Central memory CD4-positive, alpha-beta T cell (primary cell): ENCODE data around the gene FMO5.
"Not testable (repeated sequence)": the region's sequence is repeated elsewhere in the genome, so short reads cannot be mapped to it uniquely, and the experiment has no call there.

ENCODE experiments used
- DNase-seq: peaks from one replicate; pipeline ENCODE4 v3.0.0; 2022
- total RNA-seq, 3 experiments: gene quantifications; one replicate each; lab custom pipeline; 2026; lab: John Stamatoyannopoulos, UW

FMO5 gene, protein sequence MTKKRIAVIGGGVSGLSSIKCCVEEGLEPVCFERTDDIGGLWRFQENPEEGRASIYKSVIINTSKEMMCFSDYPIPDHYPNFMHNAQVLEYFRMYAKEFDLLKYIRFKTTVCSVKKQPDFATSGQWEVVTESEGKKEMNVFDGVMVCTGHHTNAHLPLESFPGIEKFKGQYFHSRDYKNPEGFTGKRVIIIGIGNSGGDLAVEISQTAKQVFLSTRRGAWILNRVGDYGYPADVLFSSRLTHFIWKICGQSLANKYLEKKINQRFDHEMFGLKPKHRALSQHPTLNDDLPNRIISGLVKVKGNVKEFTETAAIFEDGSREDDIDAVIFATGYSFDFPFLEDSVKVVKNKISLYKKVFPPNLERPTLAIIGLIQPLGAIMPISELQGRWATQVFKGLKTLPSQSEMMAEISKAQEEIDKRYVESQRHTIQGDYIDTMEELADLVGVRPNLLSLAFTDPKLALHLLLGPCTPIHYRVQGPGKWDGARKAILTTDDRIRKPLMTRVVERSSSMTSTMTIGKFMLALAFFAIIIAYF
- 0.07 to 2.0 (median 0.58) reads per million in 3 experiments for total RNA-seq

DNA sequence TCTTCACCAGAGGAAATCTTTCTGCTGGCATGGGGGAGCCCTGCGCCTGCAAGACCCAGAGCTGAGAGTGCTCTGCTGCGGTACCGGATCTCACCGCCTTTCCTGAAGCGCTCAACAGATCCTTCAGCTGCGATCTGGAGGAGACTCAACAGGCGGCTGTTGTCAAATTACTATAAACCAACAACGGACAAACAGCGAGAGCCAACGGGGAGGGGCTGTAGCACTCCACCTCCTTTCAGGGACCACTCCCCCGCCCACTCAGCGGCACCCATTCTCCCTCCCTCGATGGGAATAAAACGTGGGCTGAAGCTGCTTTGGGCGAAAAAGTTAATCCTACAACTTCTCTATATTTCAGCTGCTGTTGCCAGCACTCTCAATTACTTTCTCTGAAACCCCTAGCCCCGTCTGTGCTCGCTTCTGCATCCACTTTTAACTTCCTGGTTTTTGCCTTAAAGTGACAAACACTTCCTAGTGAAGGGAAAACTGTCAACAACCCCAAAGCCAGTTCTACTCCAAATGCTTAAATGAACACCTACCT lies at the start of gene FMO5:
Gene FMO5, minus strand, starts transcription at position 147 of the 538 bp plus-strand sequence. CDS start 310 bp downstream, outside the sequence.
- DNase-seq: peak; percentile 38

DNA sequence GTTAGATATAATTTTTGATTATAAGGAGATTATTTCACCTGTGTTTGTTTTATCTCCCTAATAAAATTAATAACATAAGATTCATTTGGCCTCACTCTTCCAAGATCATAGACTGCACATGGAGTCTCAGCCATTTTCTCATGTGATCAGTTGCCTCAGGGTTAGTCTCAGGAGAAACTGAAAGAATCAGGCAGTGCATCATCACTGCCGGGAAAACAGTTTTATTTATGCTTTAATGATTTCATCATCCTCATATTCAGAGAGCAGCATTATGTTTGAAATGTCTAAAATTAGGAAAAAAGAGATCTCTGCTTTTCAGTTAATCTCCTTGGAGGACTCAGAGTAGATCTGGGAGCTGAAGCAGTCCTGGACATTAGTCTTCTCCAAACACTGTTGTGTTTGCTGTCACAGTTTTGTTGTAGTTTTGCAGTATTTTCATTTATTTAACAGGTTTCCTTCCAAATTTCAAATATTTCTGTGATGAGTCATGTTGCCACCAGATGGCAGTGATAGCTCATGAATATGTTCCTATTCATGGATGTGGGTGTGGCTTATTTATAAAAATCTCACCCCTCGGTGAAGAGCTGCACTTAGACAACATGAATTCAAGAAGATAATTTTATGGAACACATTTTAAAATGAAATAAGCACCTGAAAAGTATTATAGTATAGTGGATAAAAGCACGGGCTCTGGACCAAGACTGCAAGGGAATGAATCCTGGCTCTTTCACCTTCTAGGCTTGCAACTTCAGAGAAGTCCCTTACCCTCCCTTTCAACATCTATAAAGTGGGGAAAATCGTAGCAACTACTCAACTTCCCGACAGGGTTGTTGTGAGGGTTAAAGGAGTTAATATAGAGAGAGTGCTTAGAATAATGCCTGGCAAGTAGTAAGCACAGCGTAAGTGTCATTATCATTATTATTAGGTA lies 48.5 kb upstream of the FMO5 start:
- DNase-seq: peak; percentile 38

DNA sequence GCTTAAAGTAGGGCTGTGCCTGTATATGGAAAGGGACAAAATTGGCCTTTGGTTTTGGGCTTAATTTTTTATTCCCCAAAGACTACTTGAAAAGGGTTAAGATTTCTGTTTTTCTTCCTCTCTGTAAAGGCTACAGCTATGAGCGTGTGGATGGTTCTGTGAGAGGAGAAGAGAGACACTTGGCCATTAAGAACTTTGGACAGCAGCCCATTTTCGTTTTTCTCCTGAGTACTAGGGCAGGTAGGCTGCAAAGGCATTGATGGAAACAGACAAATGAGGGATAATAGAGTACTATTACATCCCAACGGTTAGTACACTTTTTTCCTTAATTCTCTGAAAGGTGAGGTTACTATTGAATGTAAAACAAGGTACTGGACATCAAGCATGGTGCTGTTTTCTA lies 46.9 kb upstream of the FMO5 start:
- no peak for DNase-seq

DNA sequence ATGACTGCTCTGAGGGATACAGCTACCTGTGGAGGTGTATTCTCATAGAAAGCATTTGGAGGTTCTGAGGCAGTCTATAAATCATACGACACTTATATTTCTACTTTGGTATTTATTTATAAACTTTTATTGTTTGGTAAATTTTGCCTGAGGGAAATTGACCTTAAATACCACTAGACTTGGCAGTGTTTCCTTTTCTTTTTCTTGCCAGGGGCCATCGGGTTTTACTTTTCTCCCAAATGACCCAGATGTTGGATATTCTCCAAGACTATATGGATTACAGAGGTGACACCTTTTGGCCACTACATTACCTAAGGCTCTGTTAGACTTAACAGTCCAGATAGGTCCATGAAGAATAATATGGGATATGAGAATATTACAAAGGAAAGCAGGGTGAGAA lies 45.6 kb upstream of the FMO5 start:
- no peak for DNase-seq

DNA sequence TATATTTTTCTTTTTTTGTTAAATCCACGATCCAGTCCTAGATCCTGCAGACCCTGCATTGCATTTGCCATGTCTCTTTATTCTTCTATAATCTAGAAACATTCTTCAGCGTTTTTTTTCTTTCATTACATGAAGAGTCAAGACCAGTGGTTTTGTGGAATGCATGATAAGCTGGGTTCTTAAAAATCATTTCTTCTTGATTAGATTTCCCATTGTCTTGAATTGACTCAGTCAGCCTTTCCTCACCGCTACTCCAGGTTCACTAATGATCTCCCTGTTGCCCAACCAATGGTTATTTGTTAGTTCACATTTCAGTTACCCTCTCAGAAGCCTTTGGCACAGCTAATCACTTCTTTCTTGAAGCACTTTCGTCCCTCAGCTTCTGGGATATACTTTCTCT lies 42.6 kb upstream of the FMO5 start:
- no peak for DNase-seq

DNA sequence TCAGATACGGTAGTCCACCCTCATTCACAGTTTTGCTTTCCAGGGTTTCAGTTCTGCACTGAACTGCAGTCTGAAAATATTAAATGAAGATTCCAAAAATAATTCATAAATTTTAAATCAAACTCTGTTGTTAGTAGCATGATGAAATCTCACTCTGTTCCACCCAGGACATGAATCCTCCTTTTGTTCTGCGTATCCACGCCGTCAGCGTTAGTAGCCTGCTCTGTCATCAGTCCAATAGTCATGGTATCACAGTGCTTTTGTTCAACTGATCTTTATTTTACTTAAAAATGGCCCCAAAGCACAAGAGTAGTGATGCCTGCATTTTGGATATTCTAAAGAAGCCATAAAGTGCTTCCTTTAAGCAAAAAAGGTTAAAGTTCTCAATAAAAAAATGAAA lies 41.2 kb upstream of the FMO5 start:
- no peak for DNase-seq

DNA sequence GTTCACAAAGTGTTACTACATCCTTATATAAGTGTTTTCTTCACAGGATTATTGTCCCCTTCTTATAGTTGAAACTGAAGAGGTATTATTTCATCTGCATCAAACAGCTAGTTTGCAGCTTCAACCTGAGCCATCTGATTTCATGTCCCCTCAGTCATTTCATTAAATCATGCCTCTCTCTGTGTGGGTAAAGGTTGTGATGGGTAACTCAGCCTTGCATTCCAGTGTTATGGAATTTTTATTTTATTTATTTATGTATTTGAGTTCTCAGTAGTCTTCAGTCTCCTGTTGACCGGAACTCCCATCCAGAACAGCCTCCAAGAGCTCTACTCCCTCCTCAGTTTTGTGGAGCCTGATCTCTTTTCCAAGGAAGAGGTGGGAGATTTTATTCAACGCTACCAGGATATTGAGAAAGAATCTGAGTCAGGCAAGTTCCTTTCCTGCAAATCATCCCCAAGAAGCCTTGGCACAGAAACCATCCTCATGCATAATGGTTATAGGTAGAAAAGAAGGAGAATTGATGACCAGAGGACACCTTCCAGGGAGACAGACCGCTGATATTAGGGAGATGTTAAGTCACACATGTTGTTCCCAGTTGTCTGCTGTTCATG lies 39.1 kb upstream of the FMO5 start:
- no peak for DNase-seq

DNA sequence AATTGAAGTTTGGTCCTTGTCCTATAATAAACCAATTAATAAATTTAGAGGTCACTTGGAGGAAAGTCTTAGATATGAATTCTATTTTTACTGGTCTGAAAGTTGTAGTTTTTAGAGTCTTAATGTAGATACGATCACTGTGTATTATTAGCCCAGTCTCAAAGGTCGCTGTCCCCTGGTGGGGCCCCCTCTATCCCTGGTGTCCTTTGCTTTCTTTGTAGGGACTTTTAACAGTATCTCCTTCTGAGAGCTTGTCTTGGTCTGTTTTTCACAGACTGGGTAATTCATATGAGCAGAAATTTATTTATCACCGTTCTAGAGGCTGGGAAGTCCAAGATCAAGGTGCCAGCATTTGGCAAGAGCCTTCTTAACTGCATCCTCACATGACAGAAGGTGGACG lies 35.8 kb upstream of the FMO5 start:
- DNase-seq: no peak

DNA sequence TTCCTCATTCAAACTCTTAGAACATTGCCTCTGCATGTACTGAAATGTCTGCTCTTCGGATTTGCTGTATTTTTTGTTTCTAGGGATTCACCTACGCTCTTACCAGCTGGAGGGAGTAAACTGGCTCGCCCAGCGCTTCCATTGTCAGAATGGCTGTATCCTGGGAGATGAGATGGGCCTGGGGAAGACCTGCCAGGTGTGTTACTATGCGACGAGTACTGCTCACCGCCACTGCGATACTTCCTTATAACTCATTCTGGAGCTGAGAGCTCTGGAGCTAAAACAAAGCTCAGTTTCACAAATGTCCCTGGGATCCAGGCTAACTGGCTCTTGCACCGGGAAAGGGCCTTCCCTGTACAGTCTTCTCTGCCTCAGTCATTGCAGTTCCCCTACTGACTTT lies 27.4 kb upstream of the FMO5 start:
- DNase-seq: no peak

DNA sequence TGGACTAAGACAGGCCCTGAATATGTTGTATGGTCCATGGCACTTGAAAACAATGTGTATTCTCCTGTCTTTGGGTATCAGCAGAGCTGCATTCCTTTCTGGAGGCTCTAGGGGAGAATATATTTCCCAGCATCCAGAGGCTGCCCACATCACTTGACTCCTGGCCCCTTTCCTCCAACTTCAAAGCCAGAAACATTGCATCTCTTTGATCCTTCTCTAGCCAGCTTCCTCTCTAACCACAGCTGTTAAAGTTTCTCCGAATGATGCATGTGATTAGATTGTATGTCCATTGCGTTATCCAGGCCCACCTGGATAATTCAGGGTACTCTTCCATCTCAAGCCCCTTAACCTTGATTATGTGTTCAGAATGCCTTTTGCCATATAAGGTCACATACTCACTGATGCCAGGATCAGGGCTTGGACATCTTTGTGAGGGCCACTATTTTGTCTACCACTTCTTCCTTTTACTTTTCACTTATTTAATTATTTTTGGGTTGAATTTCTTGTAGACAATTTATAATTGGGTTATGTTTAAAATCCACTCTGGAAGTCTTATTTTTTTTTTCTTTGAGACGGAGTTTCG lies 22.6 kb upstream of the FMO5 start:
- no peak for DNase-seq

DNA sequence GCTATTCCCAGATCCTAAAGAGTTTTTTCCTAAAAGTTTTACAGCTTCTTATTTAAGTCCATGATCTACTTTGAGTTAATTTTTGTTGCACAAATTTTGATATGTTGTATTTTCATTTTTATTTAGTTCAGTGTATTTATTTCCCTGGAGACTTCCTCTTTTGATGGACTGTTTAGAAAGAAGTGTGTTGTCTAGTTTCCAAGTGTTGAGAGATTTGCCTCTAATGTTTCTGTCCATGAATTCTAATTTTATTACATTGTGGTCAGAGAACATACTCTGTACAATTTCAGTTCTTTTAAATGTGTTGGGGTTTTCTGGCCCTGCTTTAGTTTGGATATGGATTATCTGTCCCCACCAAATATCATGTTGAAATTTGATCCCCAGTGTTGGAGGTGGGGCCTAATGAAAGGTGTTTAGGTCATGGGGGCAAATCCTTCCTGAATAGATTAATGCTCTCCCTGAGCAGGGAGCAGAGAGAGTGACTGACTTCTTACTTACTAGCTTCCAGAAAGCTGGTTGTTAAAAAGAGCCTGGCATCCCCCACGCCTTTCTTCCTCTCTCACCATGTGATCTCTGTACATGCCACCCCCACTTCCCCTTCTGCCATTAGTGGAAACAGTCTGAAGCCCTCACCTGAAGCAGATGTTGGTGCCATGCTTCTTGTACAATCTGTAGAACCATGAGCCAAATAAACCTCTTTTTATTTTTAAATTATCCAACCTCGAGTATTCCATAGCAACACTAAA lies 21.9 kb upstream of the FMO5 start:
- no peak for DNase-seq

DNA sequence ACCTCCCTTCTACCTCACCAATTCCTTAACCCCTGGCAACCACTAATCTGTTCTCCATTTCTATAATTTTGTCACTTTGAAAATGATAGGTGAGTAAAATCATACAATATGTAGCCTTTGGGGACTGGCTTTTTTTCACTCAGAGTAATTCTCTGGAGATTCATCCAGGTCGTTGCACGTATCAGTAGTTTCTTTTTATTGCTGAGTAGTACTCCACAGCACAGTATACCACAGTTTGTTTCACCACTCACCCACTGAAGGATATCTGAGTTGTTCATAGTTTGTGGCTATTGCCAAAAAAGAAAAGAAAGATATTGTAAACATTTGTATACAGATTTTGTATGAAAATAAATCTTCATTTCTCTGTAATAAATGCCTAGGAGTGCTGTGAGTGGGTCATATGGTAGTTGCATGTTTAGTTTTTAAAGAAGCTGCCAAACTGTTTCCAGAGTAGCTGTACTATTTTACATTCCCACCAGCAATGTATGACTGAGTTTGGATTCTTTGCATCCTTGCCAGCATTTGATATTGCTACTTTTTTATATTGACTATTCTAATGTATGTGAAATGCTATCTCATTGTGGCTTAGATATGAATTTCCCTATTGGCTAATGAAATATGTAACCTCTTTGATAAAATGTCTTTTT lies 21.0 kb upstream of the FMO5 start:
- no peak for DNase-seq

DNA sequence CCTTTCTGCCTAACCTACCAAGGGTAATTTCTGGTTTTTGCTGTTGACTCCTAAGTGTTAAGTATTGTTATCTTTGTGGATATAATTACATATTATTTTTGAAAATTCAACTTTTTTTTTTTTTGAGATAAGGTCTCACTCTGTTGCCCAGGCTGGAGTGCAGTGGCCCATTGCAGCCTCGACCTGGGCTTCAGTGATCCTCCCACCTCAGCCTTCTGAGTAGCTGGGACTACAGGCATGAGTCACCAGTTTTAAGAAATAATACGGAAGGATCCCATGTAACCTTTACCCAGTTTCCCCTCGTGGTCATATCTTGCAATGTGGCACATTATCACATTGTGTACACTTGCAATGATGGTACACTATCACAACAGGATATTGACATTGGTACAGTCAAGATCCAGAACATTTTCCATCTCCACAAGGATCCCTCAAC lies 20.5 kb upstream of the FMO5 start:
- no peak for DNase-seq

DNA sequence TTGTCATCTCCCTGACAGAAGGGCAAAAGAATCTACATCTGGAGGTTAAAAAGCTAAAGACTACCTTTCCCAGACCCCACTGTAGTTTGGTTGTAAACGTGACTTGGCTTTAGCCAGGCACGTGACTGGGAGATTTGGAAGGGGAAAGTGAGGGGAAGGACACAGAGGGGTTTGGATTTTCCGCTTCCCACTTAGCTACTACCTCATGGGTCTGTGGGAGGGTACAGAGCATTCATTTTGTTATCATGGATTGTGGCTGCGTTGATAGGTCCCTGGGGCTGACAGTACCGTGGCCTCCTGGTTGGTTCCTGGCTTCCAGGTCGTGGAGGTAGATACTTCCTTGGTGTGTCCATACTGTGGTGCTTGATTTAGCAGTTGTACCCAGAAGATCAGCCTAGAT lies 20.0 kb upstream of the FMO5 start:
- DNase-seq: no peak

DNA sequence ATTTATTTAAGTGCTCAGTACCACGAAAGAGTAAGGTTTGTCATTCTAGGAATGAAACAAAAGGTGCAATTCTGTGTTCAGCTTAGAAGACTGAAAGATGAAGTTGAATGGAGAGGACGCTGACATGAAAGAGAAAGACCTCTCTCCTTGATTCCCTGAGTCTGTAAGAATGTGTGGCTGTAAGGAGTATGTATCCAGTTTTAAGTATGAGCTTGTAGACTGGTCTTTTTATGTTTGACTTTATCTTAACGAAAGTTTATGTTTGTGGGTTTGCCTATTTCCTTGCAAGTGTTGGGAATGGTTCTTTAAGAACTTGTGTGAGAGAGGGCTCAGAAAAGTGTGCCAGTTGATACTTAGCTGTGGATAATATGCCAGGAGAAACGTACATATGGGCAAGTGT lies 18.7 kb upstream of the FMO5 start:
- DNase-seq: no peak

DNA sequence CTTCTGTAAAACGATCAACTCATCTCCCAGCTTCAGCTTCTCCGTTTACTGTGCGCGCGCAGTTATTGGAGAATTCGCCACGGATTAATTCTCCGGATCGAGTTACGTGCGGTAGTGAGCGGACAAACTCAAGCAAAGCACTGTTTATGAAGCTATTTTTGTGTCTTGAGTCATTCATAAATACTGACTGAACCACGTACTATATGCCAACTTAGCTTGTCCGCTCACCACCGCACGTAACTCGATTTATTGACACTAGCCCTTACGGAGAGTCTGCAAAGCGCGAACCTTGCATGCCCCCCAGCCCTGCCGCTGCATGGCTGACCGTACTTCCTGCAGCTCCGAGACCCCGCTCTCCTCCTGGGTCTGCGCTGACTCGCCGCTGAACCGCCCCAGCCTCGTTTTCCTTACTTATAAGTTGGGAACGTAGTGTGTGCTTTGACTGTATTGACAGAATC lies 18.1 kb upstream of the FMO5 start:
- DNase-seq: no peak

DNA sequence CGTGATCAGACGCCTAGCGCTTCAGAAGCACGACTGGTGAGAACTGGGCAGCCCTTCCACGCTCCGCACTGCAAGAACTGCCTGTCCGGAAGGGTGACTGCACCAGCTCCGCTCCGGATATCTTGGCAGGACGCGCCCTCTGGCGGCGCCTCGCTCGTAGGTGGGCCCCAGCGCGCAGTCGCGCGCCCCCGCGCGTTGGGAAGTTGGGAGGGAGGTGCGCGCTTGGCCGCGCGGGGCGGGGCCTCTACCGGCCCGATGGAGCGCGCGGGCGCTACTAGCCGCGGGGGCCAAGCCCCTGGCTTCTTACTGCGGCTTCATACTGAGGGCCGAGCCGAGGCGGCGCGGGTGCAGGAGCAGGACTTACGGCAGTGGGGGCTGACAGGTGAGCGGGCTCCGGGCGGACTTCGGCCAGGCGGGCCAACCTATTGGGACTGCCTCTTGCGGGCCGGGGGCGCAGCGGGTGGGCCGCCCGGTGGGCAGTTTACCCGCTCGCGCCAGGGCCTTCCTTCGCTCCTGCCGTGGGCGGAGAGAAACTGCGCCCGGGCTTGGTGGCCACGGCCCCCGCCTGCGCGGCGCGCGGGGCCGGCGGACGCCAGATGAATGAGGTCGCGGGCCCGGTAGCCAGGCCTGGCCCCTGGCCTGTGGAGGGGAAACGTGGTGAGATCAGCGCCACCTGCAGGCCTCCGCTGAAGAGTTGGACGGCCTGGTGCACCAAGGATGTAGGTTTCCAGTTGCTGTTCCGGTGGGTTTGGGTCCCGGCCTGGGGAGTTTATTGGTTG lies 17.5 kb upstream of the FMO5 start, which contains the start of gene CHD1L:
Gene CHD1L, plus strand, starts transcription at position 236 of the 779 bp plus-strand sequence. Its CDS starts 20 bp downstream, at position 256.
- DNase-seq: peak; percentile 89

DNA sequence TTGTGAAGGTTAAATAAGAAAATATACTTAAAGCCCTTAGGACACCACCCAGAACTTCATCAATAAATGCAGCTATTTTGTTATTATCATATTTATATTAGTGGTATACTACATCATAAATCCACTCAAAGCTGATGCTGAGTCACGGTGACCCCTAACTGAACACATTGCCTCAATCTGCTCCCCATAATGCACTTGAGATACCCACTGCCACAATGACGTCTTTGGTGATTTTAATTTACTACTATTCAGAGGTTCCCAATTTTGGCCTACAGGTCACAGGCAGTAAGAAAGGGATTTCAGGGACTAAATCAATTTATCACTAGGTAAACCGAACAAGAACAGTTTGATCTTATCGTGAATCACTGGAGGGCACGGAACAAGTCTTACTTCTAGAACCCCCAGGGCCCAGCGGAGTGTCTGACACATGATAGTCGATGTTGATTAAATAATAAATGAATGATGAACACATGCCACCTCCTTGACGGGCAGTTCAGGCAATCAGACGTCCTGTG lies 16.9 kb upstream of the FMO5 start:
- DNase-seq: no peak

DNA sequence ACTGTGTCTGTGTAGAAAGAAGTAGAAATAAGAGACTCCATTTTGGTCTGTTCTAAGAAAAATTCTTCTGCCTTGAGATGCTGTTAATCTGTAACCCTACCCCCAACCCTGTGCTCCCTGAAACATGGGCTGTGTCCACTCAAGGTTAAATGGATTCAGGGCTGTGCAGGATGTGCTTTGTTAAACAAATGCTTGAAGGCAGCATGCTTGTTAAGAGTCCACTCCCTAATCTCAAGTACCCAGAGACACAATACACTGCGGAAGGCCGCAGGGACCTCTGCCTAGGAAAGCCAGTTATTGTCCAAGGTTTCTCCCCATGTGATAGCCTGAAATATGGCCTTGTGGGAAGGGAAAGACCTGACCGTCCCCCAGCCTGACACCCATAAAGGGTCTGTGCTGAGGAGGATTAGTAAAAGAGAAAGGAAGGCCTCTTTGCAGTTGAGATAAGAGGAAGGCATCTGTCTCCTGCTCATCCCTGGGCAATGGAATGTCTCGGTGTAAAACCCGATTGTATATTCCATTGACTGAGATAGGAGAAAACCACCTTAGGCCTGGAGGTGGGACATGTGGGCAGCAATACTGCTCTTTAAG lies 15.1 kb upstream of the FMO5 start:
- DNase-seq: not testable (repeated sequence)
